Esophagus muscularis mucosa (tissue), 4 donors: ENCODE results near the gene RNF213.

Experiments
- EP300 ChIP-seq: sonication (generic); formaldehyde crosslinking; IDR thresholded peaks from one replicate; pipeline ENCODE4 v1.6.1; 2017; ENCODE audit warnings: antibody characterized with exemption
- POLR2A ChIP-seq: fragments of 450-650 bp; IDR thresholded peaks from one replicate; pipeline ENCODE4 v1.6.1; 2017; ENCODE audit warnings: antibody characterized with exemption, moderate library complexity, mild to moderate bottlenecking, low read depth
- POLR2AphosphoS5 ChIP-seq, 2 donors: sonication (generic); formaldehyde crosslinking; IDR thresholded peaks; one replicate each; pipeline ENCODE4 v1.6.1; 2017; ENCODE audit warnings: antibody characterized with exemption in 2 of 2
- TF ChIP-seq, protein P1 (sequence below), 3 experiments: fragments of 200-600 bp in 2 of 3; fragments of 450-650 bp in 1 of 3; sonication (generic) in 2 of 3; IDR thresholded peaks; one replicate each; pipeline ENCODE4 v1.5.1; 2017 to 2019; ENCODE audit warnings: antibody characterized with exemption in 3 of 3, mild to moderate bottlenecking in 2 of 3, moderate library complexity in 1 of 3

DNA sequence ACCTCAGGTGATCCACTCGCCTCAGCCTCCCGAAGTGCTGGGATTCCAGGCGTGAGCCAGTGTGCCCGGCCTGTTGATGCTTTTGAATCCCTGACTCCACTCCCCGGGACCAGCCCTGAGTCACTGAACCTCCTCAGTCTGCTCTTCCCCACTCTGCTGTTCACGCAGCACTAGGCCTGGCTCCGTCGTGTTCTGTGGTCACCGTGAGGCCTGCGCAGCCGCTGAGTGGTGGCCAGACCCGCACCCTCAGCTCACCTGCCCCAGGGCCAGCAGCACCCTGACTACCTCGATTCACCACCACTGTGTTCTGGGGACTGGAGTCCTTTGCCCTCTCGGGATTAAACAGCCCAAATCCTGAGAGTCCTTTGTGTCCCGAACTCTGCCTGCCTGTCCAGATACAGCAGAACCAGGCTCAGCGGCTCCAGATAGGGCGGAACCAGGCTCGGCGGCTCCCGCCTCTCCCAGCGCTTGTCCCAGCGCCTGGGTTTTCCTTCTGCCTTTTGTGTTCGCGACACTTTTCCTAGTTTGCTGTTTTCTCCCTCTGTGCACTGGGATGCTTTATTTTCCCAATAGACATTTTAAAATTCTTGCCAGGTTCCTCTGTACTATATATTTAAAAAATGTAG, 95.7 kb downstream of the RNF213 start:
- TF ChIP-seq, protein P1, sequence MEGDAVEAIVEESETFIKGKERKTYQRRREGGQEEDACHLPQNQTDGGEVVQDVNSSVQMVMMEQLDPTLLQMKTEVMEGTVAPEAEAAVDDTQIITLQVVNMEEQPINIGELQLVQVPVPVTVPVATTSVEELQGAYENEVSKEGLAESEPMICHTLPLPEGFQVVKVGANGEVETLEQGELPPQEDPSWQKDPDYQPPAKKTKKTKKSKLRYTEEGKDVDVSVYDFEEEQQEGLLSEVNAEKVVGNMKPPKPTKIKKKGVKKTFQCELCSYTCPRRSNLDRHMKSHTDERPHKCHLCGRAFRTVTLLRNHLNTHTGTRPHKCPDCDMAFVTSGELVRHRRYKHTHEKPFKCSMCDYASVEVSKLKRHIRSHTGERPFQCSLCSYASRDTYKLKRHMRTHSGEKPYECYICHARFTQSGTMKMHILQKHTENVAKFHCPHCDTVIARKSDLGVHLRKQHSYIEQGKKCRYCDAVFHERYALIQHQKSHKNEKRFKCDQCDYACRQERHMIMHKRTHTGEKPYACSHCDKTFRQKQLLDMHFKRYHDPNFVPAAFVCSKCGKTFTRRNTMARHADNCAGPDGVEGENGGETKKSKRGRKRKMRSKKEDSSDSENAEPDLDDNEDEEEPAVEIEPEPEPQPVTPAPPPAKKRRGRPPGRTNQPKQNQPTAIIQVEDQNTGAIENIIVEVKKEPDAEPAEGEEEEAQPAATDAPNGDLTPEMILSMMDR (IDR thresholded peaks at IDR 0.05), result no peak
- TF ChIP-seq POLR2A (no peak), EP300 (no peak), POLR2AphosphoS5 (IDR thresholded peaks at IDR 0.05) (no peak)
